SU-DHL-6 (cell line): ENCODE data around the gene KLRC4.

ENCODE experiments used
- CTCF ChIP-seq: fragments of 200-600 bp; sonication (generic); IDR thresholded peaks from one replicate; pipeline ENCODE4 v1.5.1; 2017; ENCODE audit warnings: antibody characterized with exemption, mild to moderate bottlenecking, low read length, moderate library complexity; ENCODE audit not compliant: insufficient read depth, poor library complexity, severe bottlenecking
- EZH2phosphoT487 ChIP-seq: fragments of 200-600 bp; sonication (generic), shearing (Covaris generic); conservative IDR thresholded peaks from 2 replicates; pipeline ENCODE4 v1.6.1; 2018; ENCODE audit warnings: mild to moderate bottlenecking, antibody characterized with exemption, low read length, moderate library complexity, mixed read lengths

GRCh38 chr12:10408842-10409241 lies 715 bp downstream of the KLRC4 start:
- TF ChIP-seq CTCF, result no peak
- TF ChIP-seq EZH2phosphoT487, result no peak
